Measurements from ENCODE around the gene ECT2L.
A peak's percentile ranks its signal among the peaks of the same experiment; 100 is the strongest.

ECT2L gene, protein sequence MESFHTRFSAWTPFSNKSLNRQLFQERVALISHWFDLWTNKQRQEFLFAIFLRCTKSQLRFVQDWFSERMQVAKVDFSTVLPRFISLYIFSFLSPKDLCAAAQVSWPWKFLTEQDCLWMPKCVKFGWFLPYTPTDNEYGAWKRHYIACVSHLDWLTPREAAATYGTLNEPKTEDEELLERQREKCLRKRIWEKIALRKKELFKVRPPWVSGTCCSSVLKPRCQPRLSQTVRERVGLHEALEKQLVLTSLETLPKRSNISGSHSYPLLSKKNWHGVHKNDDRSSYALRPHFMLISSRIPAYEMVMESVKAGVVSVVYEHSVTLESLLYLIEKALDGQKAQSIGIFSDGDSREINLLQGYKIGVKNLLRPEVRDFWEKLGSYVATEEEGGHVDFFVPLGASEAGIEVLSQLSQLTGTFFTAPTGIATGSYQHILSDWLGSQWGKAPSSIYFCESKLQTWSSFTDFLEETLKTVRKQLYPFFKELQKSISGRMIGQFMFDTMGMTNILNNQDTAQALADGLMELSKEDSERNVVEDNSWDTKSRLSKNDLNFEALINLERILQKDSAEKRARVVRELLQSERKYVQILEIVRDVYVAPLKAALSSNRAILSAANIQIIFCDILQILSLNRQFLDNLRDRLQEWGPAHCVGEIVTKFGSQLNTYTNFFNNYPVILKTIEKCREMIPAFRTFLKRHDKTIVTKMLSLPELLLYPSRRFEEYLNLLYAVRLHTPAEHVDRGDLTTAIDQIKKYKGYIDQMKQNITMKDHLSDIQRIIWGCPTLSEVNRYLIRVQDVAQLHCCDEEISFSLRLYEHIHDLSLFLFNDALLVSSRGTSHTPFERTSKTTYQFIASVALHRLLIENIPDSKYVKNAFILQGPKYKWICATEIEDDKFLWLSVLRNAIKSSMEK

DNA sequence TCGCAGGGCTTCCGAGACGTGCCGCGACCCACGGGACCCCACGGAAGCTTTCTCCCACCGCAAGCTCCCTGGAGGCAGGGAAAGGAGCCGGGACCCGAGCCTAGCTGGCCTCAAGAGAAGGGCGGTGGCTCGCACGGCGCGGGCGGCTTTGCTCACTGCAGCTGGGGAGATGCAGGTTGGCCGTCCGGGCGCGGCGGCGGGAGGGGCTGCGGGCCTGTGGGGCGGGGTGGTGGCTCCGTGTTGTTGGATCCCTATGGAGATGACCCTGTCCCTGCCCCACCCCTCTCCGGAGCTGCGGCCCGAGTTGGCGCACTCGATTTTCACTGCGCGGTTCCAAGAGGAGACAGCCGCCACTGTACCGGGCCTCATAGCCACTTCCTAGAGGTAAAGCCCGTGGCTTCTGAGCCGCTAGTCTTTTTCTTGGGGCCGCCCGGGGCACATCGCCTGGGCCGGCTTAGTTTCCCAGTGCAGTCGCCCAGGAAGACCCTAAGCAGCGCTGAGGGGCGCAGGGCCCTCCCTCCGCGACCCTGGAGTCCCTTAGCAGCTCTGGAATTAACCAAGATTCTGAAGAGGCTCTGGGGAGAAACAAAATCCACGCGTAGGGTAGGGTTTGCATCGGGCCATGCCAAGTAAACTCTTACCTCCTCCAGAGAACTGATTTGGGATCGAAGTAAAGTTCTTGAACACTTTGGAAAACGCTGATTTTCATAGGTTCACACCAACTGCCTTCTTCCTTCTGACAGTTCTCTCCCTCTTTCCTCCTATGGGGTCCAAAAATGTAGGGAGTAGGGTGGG is at the start of gene ECT2L:
Gene ECT2L, plus strand, starts transcription at position 279 of the 795 bp plus-strand sequence. CDS start 17,188 bp downstream, outside the sequence.
- no peak within 1 kb of the TSS for H3K27ac Mint-ChIP-seq
- H3K4me3 Mint-ChIP-seq: peak within 1 kb of the TSS in 1 of 2 donors; percentile 53
- H3K36me3 Mint-ChIP-seq: peaks cover 10% of the 10 kb centered on the region in 2 donors
- no peak for DNase-seq
- peaks cover 8 to 22% of the 10 kb centered on the region in 2 donors for H3K27me3 Mint-ChIP-seq
- no peaks in the 10 kb centered on the region for H3K9me3 Mint-ChIP-seq
- peak; percentile 27 to 59 for ATAC-seq (replicated peaks)
- no peaks in the 10 kb centered on the region for H3K4me1 Mint-ChIP-seq

DNA sequence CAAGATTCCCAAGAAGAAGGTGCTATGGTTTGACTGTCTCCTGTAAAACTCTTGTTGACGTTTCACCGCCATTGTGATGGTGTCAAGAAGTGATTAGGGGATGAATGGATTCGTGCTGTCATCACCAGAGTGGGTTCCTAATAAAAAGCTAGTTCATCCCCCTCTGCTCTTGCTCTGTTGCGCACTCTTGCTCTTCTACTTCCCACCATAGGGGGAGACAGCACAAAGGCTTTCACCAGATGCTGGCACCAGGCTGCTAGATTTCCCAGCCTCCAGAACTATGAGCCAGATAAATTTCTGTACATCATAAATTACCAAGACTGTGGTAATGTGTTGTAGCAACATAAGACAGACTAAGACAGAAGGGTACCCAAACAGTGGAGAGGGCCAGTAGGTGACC is 43.9 kb upstream of the ECT2L start:
- no peak overlapping the region for H3K27ac Mint-ChIP-seq
- H3K4me3 Mint-ChIP-seq: no peak overlapping the region
- no peaks in the 10 kb centered on the region for H3K4me1 Mint-ChIP-seq
- H3K27me3 Mint-ChIP-seq: no peaks in the 10 kb centered on the region
- ATAC-seq (replicated peaks) (no peak), DNase-seq (no peak)
- H3K9me3 Mint-ChIP-seq: no peaks in the 10 kb centered on the region
- peaks cover 0 to 5% of the 10 kb centered on the region in 2 donors for H3K36me3 Mint-ChIP-seq

DNA sequence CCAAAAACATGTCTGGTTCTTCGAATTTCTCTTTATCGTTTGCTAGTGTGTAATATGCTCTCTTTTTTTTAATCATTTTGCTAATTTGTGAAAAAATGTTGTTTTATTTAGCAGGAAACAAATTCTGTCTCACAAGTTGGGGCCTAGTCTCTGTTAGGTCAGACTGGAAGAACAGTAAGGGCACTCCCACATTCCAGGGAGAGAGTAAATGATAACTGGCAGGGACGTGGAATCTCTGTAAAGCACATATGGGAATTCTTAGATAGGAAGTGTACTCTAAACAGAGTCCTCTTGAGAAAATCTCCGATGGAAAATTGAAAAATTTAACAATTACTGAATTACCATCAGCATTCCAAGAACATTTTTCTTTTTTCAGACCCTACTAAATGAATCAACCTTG is 38.8 kb upstream of the ECT2L start:
- no peaks in the 10 kb centered on the region for H3K4me1 Mint-ChIP-seq
- H3K9me3 Mint-ChIP-seq: no peaks in the 10 kb centered on the region
- ATAC-seq (replicated peaks) (no peak), DNase-seq (no peak)
- H3K4me3 Mint-ChIP-seq: no peak overlapping the region
- H3K27ac Mint-ChIP-seq: no peak overlapping the region
- peaks cover 0 to under 1% of the 10 kb centered on the region in 2 donors for H3K36me3 Mint-ChIP-seq
- H3K27me3 Mint-ChIP-seq: no peaks in the 10 kb centered on the region

DNA sequence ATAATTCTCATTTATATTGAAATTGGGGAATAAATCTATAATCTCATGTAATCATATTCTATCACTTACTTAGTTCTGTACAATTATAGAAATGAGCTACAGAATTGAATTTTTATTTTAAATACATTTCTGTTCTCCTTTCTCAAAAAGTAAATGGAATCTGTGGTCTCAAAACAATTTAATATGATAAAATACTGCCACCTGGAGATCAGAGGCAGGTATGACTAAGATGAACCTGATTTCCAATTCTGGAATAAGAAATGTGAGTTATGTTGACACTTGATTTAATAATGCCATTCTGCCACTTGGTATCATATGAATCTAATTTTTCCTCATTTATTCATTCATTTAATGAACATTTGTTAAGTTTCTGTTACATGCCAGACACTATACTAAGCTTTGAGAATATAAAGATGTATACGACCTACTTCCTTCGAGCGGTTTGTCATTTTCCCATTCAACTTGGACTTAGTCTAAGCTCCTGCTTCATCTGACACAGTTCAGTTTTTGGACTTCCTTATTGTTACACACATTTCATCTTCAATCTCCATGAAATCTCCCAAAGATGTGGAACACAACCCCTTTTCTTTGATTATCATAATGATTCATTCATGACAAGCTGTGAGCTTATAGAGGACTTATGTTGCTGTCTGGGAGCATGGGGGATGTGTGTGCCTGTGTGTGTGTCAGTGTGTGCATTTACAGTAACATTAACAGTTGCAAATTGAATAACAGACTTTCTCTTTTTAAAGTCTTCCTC is 29.8 kb upstream of the ECT2L start:
- Mint-ChIP-seq H3K36me3 (no peaks in the 10 kb centered on the region), H3K9me3 (no peaks in the 10 kb centered on the region), H3K27me3 (no peaks in the 10 kb centered on the region), H3K27ac (peak overlapping the region; percentile 76), H3K4me3 (no peak overlapping the region), H3K4me1 (peaks cover 11 to 24% of the 10 kb centered on the region in 2 donors)
- no peak for DNase-seq
- ATAC-seq (replicated peaks): no peak

DNA sequence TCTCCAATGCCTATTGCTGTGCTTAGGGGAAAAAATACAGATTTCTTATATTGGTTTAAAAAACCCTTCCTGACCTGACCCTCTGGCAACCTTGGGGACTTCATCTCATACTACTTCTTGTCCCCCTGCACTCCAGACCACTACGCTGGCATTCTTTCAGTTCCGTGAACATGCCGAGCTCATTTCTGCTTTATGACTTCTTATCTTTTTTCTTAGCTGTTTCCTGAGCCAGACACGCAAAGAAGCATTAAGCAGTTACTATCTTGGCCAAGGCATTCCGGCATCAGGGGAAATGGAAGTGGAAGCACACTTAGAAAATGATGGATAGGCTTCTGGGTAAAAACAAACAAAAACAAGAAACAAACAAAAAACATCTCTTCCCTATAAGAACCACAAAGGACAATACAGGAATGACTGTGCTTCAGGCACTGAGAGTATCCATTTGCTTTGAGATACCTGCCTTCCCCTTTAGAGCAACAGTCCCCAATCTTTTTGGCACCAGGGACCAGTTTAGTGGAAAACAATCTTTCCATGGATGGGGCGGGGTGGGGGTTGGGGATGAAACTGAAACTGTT is 26.7 kb upstream of the ECT2L start:
- Mint-ChIP-seq H3K4me3 (peak overlapping the region; percentile 33 to 51), H3K27ac (peak overlapping the region; percentile 89), H3K4me1 (peaks cover 15 to 33% of the 10 kb centered on the region in 2 donors), H3K27me3 (no peaks in the 10 kb centered on the region), H3K9me3 (no peaks in the 10 kb centered on the region), H3K36me3 (no peaks in the 10 kb centered on the region)
- DNase-seq (peak; percentile 31), ATAC-seq (replicated peaks) (peak; percentile 23 to 32)

DNA sequence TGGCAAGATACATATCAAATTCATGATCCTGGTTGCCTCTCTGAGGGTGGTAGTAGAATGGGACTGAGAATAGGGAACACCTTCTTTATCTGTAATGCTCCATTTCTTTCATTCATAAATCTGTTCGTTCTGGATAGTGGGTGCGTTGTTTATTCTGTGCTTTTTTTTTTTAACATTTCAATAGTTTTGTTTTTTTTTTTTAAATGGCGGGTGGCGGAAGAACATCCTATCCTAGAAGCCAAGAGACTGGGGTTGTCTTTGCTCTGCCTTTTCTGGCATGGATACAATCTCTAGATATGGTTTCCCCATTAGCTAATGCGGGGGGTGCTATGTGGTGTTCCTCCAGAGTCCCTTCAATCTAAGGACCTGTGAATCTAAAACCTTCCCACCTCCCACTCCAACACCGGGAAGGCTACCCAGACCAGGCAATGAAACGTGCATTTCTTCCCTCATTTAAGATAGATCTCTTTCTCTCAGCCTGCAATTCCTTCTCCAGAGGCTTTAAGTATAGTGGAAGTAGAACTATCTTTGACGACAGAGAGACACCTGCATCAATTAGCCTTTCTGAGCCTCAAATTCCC is 23.2 kb upstream of the ECT2L start:
- peak overlapping the region; percentile 99 to 100 for H3K4me3 Mint-ChIP-seq
- H3K27ac Mint-ChIP-seq: peak overlapping the region; percentile 100
- peaks cover 12 to 32% of the 10 kb centered on the region in 2 donors for H3K4me1 Mint-ChIP-seq
- H3K27me3 Mint-ChIP-seq: no peaks in the 10 kb centered on the region
- ATAC-seq (replicated peaks) (no peak), DNase-seq (no peak)
- H3K36me3 Mint-ChIP-seq: peaks cover 0 to 4% of the 10 kb centered on the region in 2 donors
- H3K9me3 Mint-ChIP-seq: no peaks in the 10 kb centered on the region

DNA sequence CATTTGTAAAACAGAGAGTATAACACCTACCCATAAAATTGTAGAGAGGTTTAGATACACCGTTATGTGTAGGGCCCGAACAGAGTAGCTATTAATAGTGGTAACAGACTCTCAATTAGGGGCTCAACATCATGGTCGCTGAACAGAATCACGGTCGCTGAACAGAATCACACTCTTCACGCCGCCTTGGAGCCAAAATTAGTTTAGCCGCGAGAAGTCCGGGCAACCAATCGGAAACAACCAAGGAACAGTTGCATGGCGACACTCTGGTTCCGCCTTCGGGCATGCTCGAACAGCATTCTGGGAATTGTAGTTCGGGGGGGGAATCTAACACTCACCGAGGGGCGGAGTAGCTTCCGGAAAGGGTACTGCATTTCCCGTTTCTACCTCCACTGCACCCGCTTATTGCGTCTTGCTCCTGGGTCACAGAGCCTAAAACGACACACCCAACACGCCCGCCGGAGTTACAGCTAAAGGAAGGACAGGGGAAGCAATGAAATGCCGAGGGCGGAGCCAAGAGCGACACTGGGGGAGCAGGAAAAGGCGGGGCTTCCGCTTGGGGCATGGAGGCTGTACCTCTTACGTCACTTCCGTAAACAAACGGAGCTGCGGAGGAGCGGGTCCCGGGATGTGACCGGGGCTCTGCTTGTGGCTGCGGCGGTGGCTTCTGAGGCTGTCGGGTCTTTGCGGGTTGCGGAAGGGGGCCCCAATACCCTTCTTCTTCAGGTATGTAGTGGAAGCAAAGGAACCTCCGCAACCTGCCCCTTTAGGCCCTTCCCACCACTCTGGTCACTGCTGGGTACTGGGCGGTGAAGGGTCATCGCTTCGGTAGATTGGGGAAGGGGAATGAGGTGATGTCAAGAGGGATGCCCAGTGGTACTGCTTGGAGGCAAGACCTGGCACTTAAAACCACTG is 22.5 kb upstream of the ECT2L start, which contains the start of gene CCDC28A:
Gene CCDC28A, plus strand, starts transcription at position 593 of the 915 bp plus-strand sequence. CDS start 2,352 bp downstream, outside the sequence.
- no peaks in the 10 kb centered on the region for H3K27me3 Mint-ChIP-seq
- DNase-seq: peak; percentile 91
- ATAC-seq (replicated peaks): peak; percentile 82 to 87

DNA sequence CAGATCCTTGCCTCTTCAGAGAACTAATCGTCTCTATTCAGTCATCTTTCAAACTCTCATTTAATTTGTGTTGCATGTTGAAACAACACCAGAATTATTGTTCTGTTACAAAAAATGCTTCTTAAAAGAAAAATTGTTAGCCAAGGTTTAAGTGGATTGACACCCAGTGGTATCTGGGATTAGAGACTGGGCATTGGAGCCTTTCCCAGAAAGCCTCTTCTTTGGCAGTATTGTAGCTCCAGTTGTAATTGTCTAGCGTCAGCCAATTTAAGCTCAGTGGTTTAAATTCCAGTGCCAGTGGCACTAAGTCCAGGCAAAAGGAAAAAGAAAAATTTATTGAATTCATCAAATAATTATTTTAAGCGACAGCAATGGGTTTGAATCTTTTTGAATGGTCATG is 21.5 kb upstream of the ECT2L start:
- Mint-ChIP-seq H3K4me3 (peak overlapping the region; percentile 99 to 100), H3K4me1 (peaks cover 4 to 19% of the 10 kb centered on the region in 2 donors), H3K27me3 (no peaks in the 10 kb centered on the region), H3K9me3 (no peaks in the 10 kb centered on the region), H3K36me3 (peaks cover 6 to 9% of the 10 kb centered on the region in 2 donors), H3K27ac (peak overlapping the region; percentile 100)
- DNase-seq: no peak
- ATAC-seq (replicated peaks): no peak

More for the DNA sequence above, 22.5 kb upstream of the ECT2L start, which contains the start of gene CCDC28A:
- peaks cover 10 to 28% of the 10 kb centered on the region in 2 donors for H3K4me1 Mint-ChIP-seq
- H3K36me3 Mint-ChIP-seq: peaks cover 3 to 4% of the 10 kb centered on the region in 2 donors
- H3K9me3 Mint-ChIP-seq: no peaks in the 10 kb centered on the region
- peak within 1 kb of the TSS; percentile 100 for H3K27ac Mint-ChIP-seq
- H3K4me3 Mint-ChIP-seq: peak within 1 kb of the TSS; percentile 99 to 100

DNA sequence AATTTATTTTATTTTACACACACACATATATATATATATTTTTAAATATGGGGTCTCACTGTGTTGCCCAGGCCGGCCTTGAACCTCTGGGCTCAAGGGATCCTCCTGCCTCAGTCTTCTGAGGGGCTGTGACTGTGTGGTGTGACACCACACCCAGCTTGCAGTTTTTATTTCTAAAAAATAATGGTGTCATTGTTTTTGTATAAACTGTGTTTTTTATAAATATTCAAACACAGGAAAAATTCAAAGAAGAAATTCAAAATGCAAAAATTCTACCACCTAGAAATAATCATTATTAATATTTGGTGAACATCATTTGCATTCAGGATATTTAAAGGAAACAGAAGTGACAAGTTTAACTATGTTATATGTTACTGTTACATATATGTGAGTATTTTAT is 19.2 kb upstream of the ECT2L start:
- Mint-ChIP-seq H3K4me3 (no peak overlapping the region), H3K36me3 (peaks cover 12 to 13% of the 10 kb centered on the region in 2 donors), H3K4me1 (peaks cover 4 to 14% of the 10 kb centered on the region in 2 donors), H3K27me3 (no peaks in the 10 kb centered on the region), H3K27ac (no peak overlapping the region), H3K9me3 (no peaks in the 10 kb centered on the region)
- DNase-seq (no peak), ATAC-seq (replicated peaks) (no peak)

DNA sequence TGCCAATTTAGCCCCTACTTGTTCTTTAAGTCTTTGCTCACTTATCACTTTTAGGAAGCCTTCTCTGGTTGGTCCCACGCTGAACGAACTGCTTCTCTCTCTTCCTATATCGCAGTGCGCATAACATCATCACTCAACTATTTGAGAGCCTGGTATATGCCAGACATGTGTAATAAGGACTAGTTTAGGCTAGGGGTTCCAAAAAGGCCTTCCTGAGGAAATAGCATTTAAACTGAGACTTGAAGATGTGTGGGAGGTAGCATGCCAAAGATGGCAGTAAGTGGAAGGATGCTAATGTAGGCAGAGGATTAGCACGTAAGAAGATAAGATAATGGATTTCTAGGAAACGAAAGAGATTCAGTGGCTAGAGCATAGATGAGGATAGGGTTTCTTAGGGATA is 17.6 kb upstream of the ECT2L start:
- no peak for DNase-seq
- no peak overlapping the region for H3K4me3 Mint-ChIP-seq
- no peaks in the 10 kb centered on the region for H3K9me3 Mint-ChIP-seq
- no peak overlapping the region for H3K27ac Mint-ChIP-seq
- peaks cover 19 to 22% of the 10 kb centered on the region in 2 donors for H3K36me3 Mint-ChIP-seq
- ATAC-seq (replicated peaks): no peak
- H3K4me1 Mint-ChIP-seq: peaks cover 2 to 12% of the 10 kb centered on the region in 2 donors
- H3K27me3 Mint-ChIP-seq: no peaks in the 10 kb centered on the region

DNA sequence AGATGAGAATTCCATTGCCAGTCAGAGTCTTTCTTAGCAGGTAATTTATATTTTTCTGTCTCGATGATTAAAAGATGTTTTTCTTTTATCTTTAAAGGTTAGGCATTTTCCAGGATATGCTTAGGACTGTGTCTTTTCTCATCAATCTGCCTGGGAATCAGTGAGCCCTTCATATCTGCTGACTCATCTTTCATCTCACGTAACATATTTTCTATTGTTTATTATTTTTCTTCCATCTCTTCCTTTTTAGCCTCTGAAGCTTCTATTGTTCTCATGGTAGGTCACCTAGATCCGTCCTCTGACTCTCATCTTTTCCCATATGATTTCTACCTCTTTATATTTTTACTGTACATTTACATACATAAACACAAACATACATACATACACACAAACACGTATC is 13.6 kb upstream of the ECT2L start:
- Mint-ChIP-seq H3K4me3 (no peak overlapping the region), H3K9me3 (no peaks in the 10 kb centered on the region), H3K36me3 (peaks cover 27 to 28% of the 10 kb centered on the region in 2 donors), H3K27ac (peak overlapping the region; percentile 7), H3K4me1 (peaks cover 2 to 8% of the 10 kb centered on the region in 2 donors), H3K27me3 (no peaks in the 10 kb centered on the region)
- no peak for DNase-seq
- ATAC-seq (replicated peaks): no peak

DNA sequence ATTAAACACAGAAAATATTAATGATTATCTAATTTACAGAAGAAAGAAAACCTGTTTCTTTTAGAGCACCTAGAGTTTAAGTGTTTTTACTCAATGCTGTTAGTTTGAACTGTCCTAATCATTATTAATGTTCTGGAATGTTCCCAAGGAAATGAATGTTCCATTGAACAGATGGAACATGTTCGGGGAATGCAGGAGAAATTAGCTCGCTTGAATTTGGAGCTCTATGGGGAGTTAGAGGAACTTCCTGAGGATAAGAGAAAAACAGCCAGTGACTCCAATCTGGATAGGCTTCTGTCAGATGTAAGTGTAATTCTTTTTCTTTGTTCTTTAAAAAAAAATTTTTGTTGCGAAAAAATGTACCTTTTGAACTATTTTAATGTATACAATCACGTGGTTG is 10.8 kb upstream of the ECT2L start:
- no peak for ATAC-seq (replicated peaks)
- H3K27me3 Mint-ChIP-seq: no peaks in the 10 kb centered on the region

More for the DNA sequence above, 10.8 kb upstream of the ECT2L start:
- H3K36me3 Mint-ChIP-seq: peaks cover 24 to 33% of the 10 kb centered on the region in 2 donors
- no peak overlapping the region for H3K4me3 Mint-ChIP-seq
- no peaks in the 10 kb centered on the region for H3K9me3 Mint-ChIP-seq
- peaks cover 2 to 7% of the 10 kb centered on the region in 2 donors for H3K4me1 Mint-ChIP-seq
- no peak for DNase-seq
- H3K27ac Mint-ChIP-seq: no peak overlapping the region

Data from stimulated activated naive B cell treated with anti-CD40 and anti-IgM and Interleukin-4, amounts not matched to agents 10 μg/mL and 1 μg/mL and 100 μg/mL, for 72 hours (primary cell).